ENCODE results near the gene TBX1. TPM values are rescaled to one million over a fixed set of nuclear protein-coding genes. Genes with fewer than 3 reads are reported as not detected.

Gene TBX1
- polyA plus RNA-seq, 3 donors, result 0.25 to 0.95 (median 0.67) TPM

DNA sequence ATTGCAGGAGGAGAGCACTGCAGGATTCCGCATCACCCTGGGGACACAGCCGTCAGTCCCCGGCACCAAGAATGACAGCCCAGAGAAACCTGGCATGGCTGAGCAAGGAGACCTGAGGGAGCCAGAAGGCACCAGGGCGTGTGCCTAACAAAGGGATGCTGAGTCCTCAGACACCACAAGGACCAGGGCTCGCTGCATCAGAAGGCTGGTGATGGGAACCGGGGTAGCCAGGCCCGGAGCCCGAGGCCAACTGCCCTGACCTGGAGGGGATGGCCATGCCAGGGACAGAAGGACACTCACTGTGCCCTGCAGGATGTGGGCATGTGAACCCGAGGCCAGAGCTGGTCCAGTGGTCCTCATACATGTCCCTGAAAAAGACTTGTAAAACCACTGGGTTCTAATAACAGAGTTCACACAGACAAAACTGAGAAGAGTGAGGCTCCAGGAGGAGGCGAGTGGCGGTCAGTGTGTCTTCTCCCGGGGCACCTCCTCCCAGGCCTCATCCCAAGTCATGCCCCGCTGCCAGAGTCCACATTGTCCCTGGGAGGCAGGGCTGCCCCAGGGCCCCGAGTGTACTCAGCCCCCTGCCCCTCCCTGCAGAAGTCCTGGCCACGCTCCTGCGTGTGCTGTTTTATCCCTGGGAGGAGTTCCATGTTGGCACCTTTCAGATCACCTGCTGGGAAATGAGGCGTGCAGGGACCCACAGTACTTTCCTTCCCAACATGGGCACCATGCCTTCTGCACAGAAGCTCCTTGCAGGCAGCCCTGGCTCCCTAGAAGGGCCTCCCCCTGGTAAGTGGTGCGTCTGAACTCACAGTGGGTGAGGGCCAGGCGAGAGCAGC is 42.5 kb downstream of the TBX1 start:
- DNase-seq (ENCODE audit: extremely low read depth in 1 of 11, low read depth in 9 of 11, low spot score in 4 of 11), result no peak

GRCh38 chr22:19803736-19804267 is 43.2 kb downstream of the TBX1 start:
- no peak for DNase-seq (ENCODE audit: extremely low read depth in 1 of 11, low read depth in 9 of 11, low spot score in 4 of 11)

DNA sequence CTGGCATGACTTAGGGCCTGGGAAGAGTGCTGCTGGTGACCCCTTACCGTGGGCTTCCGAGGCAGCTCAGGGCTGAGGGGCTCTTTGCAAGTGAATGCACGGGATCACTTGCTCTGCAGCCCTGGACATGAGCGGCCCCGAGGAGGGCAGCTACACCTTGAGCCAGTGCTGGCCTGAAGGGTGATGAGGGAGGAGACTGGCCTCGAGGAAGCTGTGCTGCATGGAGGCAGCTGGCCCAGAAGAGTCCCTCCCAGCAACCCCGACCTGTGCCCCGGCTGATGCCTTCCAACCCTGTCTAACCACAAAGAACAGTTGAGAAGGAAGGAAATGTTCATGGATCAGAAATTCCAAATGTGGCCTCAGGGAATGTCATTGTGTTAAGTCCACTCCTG is 45.2 kb downstream of the TBX1 start:
- DNase-seq (ENCODE audit: extremely low read depth in 1 of 11, low read depth in 9 of 11, low spot score in 4 of 11), result no peak

DNA sequence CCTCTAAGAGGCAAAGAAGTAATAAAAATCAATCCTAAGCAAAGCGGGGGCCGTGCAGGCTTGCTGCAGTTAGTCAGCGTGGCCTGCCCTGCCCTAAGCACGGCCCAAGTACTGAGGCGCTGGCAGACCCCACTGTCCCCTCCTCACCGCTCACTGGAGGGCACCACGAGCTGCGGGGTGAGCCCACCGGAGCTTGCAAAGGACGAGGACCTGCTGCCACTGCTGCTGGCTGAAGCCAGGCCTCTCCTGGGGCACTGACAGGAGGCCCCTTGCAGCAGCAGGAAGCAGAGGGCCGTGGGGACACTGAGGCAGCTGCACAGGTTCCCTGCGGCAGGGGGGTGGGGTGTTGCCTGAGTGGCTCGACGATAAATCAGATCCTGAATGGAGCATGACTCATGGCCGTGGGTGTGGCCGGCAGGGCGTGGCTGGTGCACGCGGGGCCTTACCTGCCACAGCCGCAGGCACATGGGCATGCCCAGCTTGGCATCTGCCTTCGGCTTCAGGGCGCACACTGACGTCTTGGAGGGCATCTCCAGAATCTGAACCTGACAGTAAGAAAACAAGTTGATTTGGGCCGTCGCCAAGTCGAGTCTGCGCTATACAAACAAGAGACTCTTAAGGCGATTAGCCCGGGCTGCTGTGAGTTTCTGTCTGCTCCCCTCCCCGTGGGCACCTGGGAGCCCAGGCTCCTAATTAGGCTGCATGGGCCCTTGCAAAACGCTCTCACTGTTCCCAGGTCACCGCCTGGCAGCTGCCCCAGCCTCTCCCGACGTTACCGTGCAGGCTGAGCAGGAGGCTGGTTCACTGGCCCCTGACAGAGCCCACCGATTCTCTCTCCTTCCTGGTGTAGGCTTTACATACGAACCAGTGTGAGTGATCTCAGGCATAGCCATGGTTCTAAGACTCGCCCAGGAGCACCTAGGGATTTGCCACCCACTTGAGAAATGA is 45.9 kb downstream of the TBX1 start:
- no peak for DNase-seq (ENCODE audit: extremely low read depth in 1 of 11, low read depth in 9 of 11, low spot score in 4 of 11)

- DNase-seq (ENCODE audit: extremely low read depth in 1 of 11, low read depth in 9 of 11, low spot score in 4 of 11), result no peak
Observed at GRCh38 chr22:19807161-19807913, 46.8 kb downstream of the TBX1 start.

- DNase-seq (ENCODE audit: extremely low read depth in 1 of 11, low read depth in 9 of 11, low spot score in 4 of 11), result no peak
Observed at GRCh38 chr22:19807914-19808872, 47.6 kb downstream of the TBX1 start.

DNA sequence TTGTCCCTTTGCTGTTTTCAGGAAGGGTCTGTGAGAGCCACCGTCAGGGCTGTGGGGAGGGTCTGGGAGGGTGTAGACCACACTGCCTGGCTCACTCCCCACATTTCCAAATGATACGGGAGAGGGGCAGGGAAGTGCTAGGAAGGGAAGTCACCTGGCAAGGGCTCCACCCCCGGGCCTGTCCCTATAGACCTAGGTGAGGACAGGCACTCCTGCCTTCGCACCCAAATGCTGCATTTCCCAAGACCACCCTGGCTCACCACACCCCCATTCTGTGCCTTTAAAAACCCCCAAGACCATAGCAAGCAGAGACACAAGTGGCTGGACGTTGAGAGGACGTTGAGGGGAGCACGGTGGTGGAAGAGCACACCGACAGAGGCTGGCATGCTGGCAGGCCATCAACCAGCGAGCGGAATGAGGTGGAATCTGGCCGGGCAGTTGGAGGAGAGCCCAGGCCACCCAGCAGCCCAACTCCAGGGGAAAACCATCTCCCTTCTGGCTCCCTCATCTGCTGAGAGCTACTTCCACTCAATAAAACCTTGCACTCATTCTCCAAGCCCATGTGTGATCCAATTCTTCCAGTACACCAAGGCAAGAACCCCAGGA is 48.4 kb downstream of the TBX1 start:
- DNase-seq (ENCODE audit: extremely low read depth in 1 of 11, low read depth in 9 of 11, low spot score in 4 of 11), result no peak

GRCh38 chr22:19809741-19810140 is 49.2 kb downstream of the TBX1 start:
- DNase-seq (ENCODE audit: extremely low read depth in 1 of 11, low read depth in 9 of 11, low spot score in 4 of 11), result no peak

DNA sequence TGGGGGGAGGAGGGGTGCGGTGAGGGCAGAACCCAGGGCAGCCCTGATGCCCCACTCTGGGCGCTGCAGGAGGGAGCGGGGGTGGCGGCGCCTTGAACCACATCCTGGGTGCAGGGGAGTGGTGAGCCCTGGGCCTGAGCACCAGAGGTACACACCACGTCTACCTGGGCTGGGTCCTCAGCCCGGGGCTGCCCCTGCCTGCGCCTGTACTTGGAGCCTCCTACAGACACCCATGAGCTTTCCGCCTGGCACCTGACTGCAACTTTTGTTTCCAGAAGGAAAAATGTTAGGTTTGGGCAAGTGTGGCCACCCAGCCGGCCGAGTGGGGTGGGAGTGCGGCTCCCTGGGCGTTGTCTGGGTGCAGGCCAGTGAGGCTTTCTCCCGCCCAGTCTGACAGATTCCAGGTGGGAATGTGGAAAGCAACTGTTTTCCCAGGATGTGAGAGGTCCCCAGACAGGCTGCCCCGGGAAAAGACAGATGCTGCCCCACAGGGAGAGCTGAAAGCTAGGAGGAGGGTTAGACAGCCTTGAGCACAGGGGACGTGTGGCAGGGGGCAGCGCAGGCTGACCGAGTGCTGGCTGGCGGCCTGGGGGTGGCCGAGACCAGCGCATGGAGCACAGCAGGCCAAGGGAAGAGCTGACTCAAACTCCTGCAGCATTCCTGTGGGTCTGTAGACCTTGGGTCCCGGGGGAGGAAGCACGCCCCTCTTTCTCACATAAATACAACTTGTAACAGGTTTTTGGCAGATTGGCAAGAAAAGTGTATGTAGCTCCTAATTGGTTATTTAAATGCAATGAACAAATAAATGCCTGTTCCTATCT is 50.0 kb downstream of the TBX1 start:
- no peak for DNase-seq (ENCODE audit: extremely low read depth in 1 of 11, low read depth in 9 of 11, low spot score in 4 of 11)

GRCh38 chr22:19811211-19811621 is 50.6 kb downstream of the TBX1 start:
- DNase-seq (ENCODE audit: extremely low read depth in 1 of 11, low read depth in 9 of 11, low spot score in 4 of 11), result no peak

DNA sequence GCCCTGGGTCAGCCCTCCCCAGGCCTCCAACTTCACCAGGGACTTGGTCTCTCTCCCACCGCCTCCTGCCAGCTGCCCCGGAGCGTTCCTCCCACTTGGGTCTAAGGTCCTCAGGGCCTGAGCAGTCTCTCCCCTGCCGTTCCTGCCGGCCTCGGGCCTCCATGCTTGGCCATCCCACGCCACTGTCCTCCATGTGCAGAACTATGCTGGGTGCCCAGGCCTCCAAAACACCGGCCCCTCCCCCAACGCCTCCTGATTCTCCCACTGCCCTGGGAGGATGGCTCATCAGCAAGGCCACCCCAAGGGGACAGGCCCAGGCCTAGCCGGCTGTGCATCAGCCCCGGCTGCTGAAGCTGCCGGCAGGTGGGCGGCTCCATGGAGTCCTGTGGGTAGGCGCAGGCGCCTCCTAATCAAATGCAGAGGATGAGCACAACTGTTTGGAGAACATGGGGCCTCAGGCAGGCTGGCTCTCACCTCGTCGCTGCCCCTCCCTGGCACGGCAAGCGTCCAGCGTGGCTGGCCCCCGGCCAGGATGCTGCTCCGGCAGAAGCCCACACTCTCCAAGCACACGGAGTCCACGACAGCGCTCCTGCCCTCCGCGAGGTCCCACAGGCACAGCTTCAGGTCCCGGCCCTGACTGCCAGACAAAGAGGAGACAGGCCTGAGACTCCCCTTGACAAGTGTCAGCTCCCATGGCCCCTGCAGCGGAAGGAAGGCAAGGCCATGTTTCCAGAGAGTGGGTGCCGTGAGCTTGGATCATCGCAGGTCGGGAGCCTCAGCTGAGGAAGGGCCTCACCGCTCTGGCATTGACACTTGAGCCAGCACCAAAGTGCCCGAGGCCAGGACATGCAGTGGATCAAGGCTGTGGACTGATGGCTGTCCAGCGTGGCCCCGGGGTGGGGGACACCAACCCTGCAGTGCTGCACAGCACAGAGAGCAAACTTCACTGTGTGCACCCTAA is 51.5 kb downstream of the TBX1 start:
- DNase-seq (ENCODE audit: extremely low read depth in 1 of 11, low read depth in 9 of 11, low spot score in 4 of 11), result no peak

DNA sequence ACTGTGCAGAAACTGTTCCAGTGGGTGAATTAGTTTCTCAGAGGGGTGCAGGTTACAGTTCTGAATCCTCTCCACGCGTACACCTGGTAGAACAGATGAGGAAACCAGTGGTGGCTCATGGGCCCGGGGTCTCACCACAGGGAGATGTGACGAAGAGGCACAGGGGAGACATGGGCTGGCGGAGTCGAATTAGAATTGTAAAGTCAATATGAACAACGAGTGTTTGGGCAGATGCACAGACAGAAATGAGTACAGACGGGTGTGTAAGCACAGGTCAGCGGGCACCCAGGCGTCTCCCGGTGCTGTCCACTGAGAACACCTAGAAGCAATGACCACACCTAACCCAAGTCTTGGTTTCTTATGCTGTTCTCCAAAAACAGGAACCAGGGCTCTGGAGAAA is 52.3 kb downstream of the TBX1 start:
- no peak for DNase-seq (ENCODE audit: extremely low read depth in 1 of 11, low read depth in 9 of 11, low spot score in 4 of 11)

- DNase-seq (ENCODE audit: extremely low read depth in 1 of 11, low read depth in 9 of 11, low spot score in 4 of 11), result no peak
Observed at GRCh38 chr22:19814428-19814827, 53.9 kb downstream of the TBX1 start.

DNA sequence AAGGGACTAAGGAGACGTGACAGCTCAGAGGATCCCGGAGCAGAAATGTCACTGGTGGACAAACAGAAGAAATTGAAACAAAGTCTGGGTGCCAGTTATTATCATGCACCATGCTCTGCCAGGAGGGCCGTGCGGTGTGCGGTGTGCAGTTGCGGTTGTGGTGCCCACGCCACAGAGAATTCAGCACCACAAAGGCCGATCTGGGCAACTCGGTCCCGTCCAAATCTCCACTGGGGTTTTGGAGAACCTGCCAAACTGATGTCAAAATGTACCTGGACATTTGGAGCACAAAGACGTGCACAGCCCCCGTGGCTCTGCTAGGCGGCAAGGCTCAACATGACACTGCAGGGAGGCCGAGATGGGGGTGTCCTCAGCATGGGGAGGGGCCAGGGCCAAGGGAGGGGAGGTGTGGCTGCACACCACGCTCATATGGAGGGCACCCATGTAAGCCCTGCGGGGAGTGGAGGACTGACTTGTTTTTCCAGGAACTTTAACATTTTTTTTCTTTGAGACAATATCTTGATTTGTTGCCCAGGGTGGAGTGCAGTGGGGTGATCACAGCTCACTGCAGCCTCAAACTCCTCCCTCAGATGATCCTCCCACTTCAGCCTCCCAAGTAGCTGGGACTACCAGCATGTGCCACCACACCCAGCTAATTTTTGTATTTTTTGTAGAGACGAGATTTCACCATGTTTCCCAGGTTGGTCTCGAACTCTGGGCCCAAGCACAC is 54.7 kb downstream of the TBX1 start:
- no peak for DNase-seq (ENCODE audit: extremely low read depth in 1 of 11, low read depth in 9 of 11, low spot score in 4 of 11)

- no peak for DNase-seq (ENCODE audit: extremely low read depth in 1 of 11, low read depth in 9 of 11, low spot score in 4 of 11)
Observed at GRCh38 chr22:19815823-19816290, 55.3 kb downstream of the TBX1 start.

Data from renal cortex interstitium (tissue), 11 donors.